OCI-LY3 (cell line): ENCODE data around the gene GDPD4.

Experiments used
- CTCF ChIP-seq: fragments of 200-600, 300-600 bp; sonication (generic); IDR thresholded peaks from 2 replicates; pipeline ENCODE4 v1.5.1; 2014; ENCODE audit warnings: antibody characterized with exemption, low read length, low read depth
- EZH2phosphoT487 ChIP-seq: fragments of 200-600 bp; shearing (Covaris generic); IDR thresholded peaks from 2 replicates; pipeline ENCODE4 v1.6.1; 2018; ENCODE audit warnings: antibody characterized with exemption, mixed run types, low read depth

- TF ChIP-seq CTCF (no peak), EZH2phosphoT487 (no peak)
Observed at GRCh38 chr11:77302752-77303151, 1.3 kb upstream of the GDPD4 start.
